ENCODE measurements around the gene CEACAM7. TPM values are rescaled to one million over a fixed set of nuclear protein-coding genes. Genes with fewer than 3 reads are reported as not detected.

The CEACAM7 gene
- total RNA-seq, 1 experiment from 2014 or later, result 0.43 TPM

GRCh38 chr19:41626877-41627276, 61.2 kb downstream of the CEACAM7 start, which contains the start of gene CEACAM4:
Gene CEACAM4 (minus strand): TSS chr19:41627074. CDS start chr19:41626963, 111 bp downstream.
- H3K4me3 ChIP-seq (ENCODE audit: low read depth, low read length, poor library complexity, severe bottlenecking), result no peak within 1 kb of the TSS
- ChIA-PET CTCF (no interaction called here), POLR2A (ENCODE audit: low non-redundant PET) (no interaction called here)
- TF ChIP-seq CTCF (conservative IDR thresholded peaks at IDR 0.05; ENCODE audit: low read depth, low read length), result no peak
- no peak for TF ChIP-seq EZH2 (IDR thresholded peaks at IDR 0.05; ENCODE audit: borderline replicate concordance, low read depth, low read length, poor library complexity, severe bottlenecking)
- intact Hi-C loops (cut with micrococcal nuclease; ENCODE audit: unreplicated experiment), result no loop called here
- no TSS peak for BruUV-seq (replicated peaks)
- no peaks in the 10 kb centered on the region for H3K4me1 ChIP-seq (ENCODE audit: insufficient read depth, low read length, poor library complexity, severe bottlenecking)
- H3K36me3 ChIP-seq (ENCODE audit: insufficient read depth, low read length, poor library complexity, severe bottlenecking), result no peaks in the 10 kb centered on the region
- H3K9me3 ChIP-seq (ENCODE audit: low read depth, low read length, poor library complexity, severe bottlenecking), result no peaks in the 10 kb centered on the region
- H3K27me3 ChIP-seq (replicated peaks; ENCODE audit: insufficient read depth, low read depth, low read length, poor library complexity), result peaks cover 15% of the 10 kb centered on the region
- no peak for DNase-seq (ENCODE audit: low spot score)
- no peak within 1 kb of the TSS for H3K27ac ChIP-seq (ENCODE audit: low read depth, low read length, poor library complexity, severe bottlenecking)

GRCh38 chr19:41626278-41626677, 61.8 kb downstream of the CEACAM7 start:
- Histone ChIP-seq H3K9me3 (ENCODE audit: low read depth, low read length, poor library complexity, severe bottlenecking) (no peaks in the 10 kb centered on the region), H3K36me3 (ENCODE audit: insufficient read depth, low read length, poor library complexity, severe bottlenecking) (no peaks in the 10 kb centered on the region), H3K4me1 (ENCODE audit: insufficient read depth, low read length, poor library complexity, severe bottlenecking) (no peaks in the 10 kb centered on the region), H3K27ac (ENCODE audit: low read depth, low read length, poor library complexity, severe bottlenecking) (no peak overlapping the region), H3K27me3 (replicated peaks; ENCODE audit: insufficient read depth, low read depth, low read length, poor library complexity) (peaks cover 15% of the 10 kb centered on the region), H3K4me3 (ENCODE audit: low read depth, low read length, poor library complexity, severe bottlenecking) (no peak overlapping the region)
- CTCF ChIA-PET, result no interaction called here
- POLR2A ChIA-PET (ENCODE audit: low non-redundant PET), result no interaction called here
- intact Hi-C loops (cut with micrococcal nuclease; ENCODE audit: unreplicated experiment), result no loop called here
- no peak for DNase-seq (ENCODE audit: low spot score)
- no TSS peak for BruUV-seq (replicated peaks)
- TF ChIP-seq EZH2 (IDR thresholded peaks at IDR 0.05; ENCODE audit: borderline replicate concordance, low read depth, low read length, poor library complexity, severe bottlenecking), result no peak
- no peak for TF ChIP-seq CTCF (conservative IDR thresholded peaks at IDR 0.05; ENCODE audit: low read depth, low read length)

- POLR2A ChIA-PET (ENCODE audit: low non-redundant PET), result no interaction called here
- BruUV-seq (replicated peaks), result no TSS peak
- Histone ChIP-seq H3K4me1 (ENCODE audit: insufficient read depth, low read length, poor library complexity, severe bottlenecking) (no peaks in the 10 kb centered on the region), H3K27me3 (replicated peaks; ENCODE audit: insufficient read depth, low read depth, low read length, poor library complexity) (peaks cover 15% of the 10 kb centered on the region), H3K36me3 (ENCODE audit: insufficient read depth, low read length, poor library complexity, severe bottlenecking) (no peaks in the 10 kb centered on the region), H3K27ac (ENCODE audit: low read depth, low read length, poor library complexity, severe bottlenecking) (no peak overlapping the region), H3K4me3 (ENCODE audit: low read depth, low read length, poor library complexity, severe bottlenecking) (no peak overlapping the region), H3K9me3 (ENCODE audit: low read depth, low read length, poor library complexity, severe bottlenecking) (no peaks in the 10 kb centered on the region)
- DNase-seq (ENCODE audit: low spot score), result no peak
- intact Hi-C loops (cut with micrococcal nuclease; ENCODE audit: unreplicated experiment), result no loop called here
- CTCF ChIA-PET, result interaction anchor here (0.6 kb wide), 1 partner anchor 17 kb away, joined by 3 read pairs; no protein-coding TSS in a partner anchor
- no peak for TF ChIP-seq EZH2 (IDR thresholded peaks at IDR 0.05; ENCODE audit: borderline replicate concordance, low read depth, low read length, poor library complexity, severe bottlenecking)
- TF ChIP-seq CTCF (conservative IDR thresholded peaks at IDR 0.05; ENCODE audit: low read depth, low read length), result no peak
These were observed 63.1 kb downstream of the CEACAM7 start for GRCh38 chr19:41624937-41625336.
